GM18520 (cell line): ENCODE measurements around the gene MCM5.
"Not testable (repeated sequence)": the region's sequence is repeated elsewhere in the genome, so short reads cannot be mapped to it uniquely, and the experiment has no call there.

Experiments used
- ATAC-seq: cut with Tn5 transposase; IDR thresholded peaks from one replicate; pipeline ENCODE4 v1.9.1; 2021; ENCODE audit not compliant: unreplicated experiment

MCM5 gene

DNA sequence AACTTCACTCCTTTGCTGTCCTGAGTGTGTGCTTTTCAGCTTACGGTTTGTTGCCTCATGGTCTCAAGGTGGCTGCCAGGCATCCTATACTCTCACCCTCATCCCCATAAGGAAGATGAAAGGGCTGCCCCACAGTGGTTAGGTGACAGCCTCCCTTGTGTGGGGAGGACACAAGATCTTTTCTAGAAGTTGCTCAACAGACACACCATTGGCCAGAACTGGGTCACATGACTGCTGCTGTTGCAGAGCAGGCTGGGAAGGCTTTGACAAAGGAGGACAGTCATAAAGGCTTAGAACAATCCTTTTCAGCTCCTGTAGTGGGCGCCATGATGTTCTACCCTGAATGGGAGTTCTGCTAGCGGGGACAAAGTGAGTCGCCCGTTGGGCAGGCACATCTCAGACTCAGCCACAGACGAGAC, 71.0 kb downstream of the MCM5 start:
- ATAC-seq, result no peak

DNA sequence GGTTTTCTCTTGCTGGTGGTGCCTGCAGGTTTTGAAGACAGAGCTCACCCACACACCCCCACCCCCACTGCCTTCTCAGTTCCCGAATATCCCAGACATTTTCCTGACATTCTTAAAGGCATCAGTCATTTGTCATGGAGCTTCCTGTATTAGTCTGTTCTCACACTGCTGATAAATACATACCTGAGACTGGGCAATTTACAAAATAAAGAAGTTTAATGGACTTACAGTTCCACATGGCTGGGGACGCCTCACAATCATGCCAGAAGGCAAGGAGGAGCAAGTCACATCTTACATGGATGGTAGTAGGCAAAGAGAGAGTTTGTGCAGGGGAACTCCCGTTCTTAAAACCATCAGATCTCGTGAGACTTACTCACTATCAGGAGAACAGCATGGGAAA, 71.6 kb downstream of the MCM5 start:
- not testable (repeated sequence) for ATAC-seq

DNA sequence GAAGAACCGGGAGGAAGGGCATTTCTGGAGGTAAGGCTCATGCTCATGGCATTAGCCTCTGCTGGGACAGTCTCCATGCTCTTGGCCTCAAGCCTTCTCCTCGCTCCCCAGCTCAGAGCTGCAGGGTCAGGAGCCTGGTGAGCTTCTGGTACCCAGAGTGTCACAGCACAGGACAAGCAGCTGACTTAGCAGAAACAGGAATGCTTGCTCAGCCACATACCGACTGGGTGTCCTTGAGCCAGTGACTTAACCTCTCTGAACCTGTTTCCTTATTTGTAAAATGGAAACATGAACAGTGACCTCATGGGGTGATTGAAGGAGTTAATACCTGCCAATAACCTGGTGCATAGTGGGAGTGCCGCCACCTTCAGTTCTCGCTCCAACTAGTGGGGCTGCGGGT, 72.5 kb downstream of the MCM5 start:
- no peak for ATAC-seq

DNA sequence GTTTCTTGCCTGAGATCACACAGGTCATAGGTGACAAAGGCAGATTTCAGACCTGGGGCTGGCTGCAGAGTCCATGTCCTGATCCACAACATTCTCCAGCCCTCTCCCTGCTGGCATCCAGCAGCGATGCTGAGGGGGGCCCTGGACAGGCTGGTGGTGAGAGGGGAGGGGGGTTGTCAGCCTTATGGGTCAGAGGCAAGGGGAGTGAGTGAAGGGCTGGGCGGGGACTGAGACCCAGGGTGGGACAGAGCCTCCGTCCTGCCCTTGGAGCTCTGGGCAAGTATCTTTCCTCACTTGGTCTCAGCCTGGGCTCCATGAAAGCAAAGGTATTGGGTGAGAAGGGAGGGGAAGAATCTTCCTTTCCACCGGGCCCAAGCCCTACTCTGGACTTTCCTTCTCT, 74.0 kb downstream of the MCM5 start:
- ATAC-seq, result no peak
